HCT116 (cell line): ENCODE results near the gene TGM2.

Experiments
- CEBPB ChIP-seq: IDR thresholded peaks from 2 replicates; pipeline ENCODE4 v1.6.1; 2012; ENCODE audit warnings: low read depth
- EGR1 ChIP-seq: IDR thresholded peaks from 2 replicates; pipeline ENCODE4 v1.6.1; 2012; ENCODE audit warnings: low read depth
- ELF1 ChIP-seq: IDR thresholded peaks from 2 replicates; pipeline ENCODE4 v1.6.1; 2012; ENCODE audit warnings: low read depth, borderline replicate concordance
- EZH2 ChIP-seq: fragments of 200-600 bp; sonication (generic); IDR thresholded peaks from 2 replicates; pipeline ENCODE4 v1.6.1; 2017; ENCODE audit warnings: antibody characterized with exemption, mixed run types
- EZH2phosphoT487 ChIP-seq: fragments of 200-600 bp; IDR thresholded peaks from 2 replicates; pipeline ENCODE4 v1.6.1; 2018; ENCODE audit warnings: antibody characterized with exemption, borderline replicate concordance
- FOSL1 ChIP-seq: IDR thresholded peaks from 2 replicates; pipeline ENCODE4 v1.6.1; 2012; ENCODE audit warnings: low read depth
- POLR2A ChIP-seq: IDR thresholded peaks from 2 replicates; pipeline ENCODE4 v1.7.0; 2011; ENCODE audit warnings: borderline replicate concordance; ENCODE audit not compliant: insufficient read depth, insufficient read length; ENCODE audit errors: extremely low read depth
- POLR2AphosphoS5 ChIP-seq: IDR thresholded peaks from 2 replicates; pipeline ENCODE4 v1.6.1; 2011; ENCODE audit warnings: mild to moderate bottlenecking, low read depth, low read length, moderate library complexity
- RAD21 ChIP-seq: IDR thresholded peaks from 2 replicates; pipeline ENCODE4 v1.6.1; 2012; ENCODE audit warnings: low read depth, mild to moderate bottlenecking
- TF ChIP-seq, protein P1 (sequence below), 3 experiments: fragments of 200-600 bp in 1 of 3; sonication (generic) in 1 of 3; IDR thresholded peaks in 2 of 3; conservative IDR thresholded peaks in 1 of 3; 2 replicates each; pipeline ENCODE4 v1.5.1; 2012 to 2017; ENCODE audit warnings: low read depth in 2 of 3, low read length in 2 of 3, antibody characterized with exemption in 1 of 3, borderline replicate concordance in 1 of 3, control low read depth in 1 of 3, mild to moderate bottlenecking in 1 of 3, mixed read lengths in 1 of 3, mixed run types in 1 of 3, moderate library complexity in 1 of 3; ENCODE audit not compliant: insufficient read depth in 1 of 3
- TF ChIP-seq, protein P2 (sequence below): IDR thresholded peaks from 2 replicates; pipeline ENCODE4 v1.6.1; 2012; ENCODE audit warnings: low read depth
- TF ChIP-seq, protein P3 (sequence below): IDR thresholded peaks from 2 replicates; pipeline ENCODE4 v1.6.1; 2012
- TF ChIP-seq, protein P4 (sequence below): IDR thresholded peaks from 2 replicates; pipeline ENCODE4 v1.6.1; 2011; ENCODE audit warnings: mild to moderate bottlenecking, low read length, moderate library complexity; ENCODE audit not compliant: insufficient replicate concordance; ENCODE audit errors: extremely low read depth

DNA sequence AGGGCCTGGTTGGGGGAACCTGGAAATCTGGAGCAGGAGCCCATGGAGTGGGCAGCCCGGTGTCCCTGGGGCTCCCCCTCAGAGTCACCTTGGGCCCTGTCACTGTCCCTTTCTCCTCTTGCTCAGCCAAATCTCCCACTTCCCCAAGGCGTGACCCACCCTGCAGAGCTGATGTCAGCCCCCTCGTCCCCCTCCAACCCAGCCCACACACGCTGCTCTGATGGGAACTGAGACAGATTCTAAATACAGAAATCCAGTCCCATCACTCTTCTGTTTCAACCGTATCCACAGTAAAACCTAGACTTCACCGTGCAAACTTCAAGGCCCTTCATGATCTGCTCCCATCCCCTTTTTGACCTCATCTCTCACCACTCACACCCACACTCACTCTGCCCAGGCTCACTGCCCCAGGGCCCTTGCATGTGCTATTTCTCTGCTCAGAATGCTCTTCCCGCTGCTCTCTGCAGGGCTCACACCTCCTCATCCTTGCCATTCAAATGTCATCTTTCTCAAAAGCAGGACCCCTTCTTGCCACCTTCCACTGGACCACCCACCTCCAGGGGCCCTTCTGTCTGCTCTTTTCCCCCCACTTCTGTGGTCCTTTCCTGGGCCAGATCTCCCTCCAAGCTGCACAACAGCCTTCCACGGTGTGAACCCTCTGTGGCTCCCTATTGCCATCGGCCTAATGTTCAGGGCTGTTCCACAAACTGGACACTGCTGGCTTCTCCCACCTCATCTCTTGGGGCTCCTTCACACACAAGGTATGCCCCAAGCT is 16.6 kb downstream of the TGM2 start:
- TF ChIP-seq, protein P1, sequence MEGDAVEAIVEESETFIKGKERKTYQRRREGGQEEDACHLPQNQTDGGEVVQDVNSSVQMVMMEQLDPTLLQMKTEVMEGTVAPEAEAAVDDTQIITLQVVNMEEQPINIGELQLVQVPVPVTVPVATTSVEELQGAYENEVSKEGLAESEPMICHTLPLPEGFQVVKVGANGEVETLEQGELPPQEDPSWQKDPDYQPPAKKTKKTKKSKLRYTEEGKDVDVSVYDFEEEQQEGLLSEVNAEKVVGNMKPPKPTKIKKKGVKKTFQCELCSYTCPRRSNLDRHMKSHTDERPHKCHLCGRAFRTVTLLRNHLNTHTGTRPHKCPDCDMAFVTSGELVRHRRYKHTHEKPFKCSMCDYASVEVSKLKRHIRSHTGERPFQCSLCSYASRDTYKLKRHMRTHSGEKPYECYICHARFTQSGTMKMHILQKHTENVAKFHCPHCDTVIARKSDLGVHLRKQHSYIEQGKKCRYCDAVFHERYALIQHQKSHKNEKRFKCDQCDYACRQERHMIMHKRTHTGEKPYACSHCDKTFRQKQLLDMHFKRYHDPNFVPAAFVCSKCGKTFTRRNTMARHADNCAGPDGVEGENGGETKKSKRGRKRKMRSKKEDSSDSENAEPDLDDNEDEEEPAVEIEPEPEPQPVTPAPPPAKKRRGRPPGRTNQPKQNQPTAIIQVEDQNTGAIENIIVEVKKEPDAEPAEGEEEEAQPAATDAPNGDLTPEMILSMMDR (IDR thresholded peaks at IDR 0.05 in 2 of 3, conservative IDR thresholded peaks at IDR 0.05 in 1 of 3; ENCODE audit: borderline replicate concordance in 1 of 3, insufficient read depth in 1 of 3, low read depth in 2 of 3, low read length in 2 of 3): no peak
- TF ChIP-seq, protein P2, sequence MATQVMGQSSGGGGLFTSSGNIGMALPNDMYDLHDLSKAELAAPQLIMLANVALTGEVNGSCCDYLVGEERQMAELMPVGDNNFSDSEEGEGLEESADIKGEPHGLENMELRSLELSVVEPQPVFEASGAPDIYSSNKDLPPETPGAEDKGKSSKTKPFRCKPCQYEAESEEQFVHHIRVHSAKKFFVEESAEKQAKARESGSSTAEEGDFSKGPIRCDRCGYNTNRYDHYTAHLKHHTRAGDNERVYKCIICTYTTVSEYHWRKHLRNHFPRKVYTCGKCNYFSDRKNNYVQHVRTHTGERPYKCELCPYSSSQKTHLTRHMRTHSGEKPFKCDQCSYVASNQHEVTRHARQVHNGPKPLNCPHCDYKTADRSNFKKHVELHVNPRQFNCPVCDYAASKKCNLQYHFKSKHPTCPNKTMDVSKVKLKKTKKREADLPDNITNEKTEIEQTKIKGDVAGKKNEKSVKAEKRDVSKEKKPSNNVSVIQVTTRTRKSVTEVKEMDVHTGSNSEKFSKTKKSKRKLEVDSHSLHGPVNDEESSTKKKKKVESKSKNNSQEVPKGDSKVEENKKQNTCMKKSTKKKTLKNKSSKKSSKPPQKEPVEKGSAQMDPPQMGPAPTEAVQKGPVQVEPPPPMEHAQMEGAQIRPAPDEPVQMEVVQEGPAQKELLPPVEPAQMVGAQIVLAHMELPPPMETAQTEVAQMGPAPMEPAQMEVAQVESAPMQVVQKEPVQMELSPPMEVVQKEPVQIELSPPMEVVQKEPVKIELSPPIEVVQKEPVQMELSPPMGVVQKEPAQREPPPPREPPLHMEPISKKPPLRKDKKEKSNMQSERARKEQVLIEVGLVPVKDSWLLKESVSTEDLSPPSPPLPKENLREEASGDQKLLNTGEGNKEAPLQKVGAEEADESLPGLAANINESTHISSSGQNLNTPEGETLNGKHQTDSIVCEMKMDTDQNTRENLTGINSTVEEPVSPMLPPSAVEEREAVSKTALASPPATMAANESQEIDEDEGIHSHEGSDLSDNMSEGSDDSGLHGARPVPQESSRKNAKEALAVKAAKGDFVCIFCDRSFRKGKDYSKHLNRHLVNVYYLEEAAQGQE: no peak
- TF ChIP-seq, protein P3, sequence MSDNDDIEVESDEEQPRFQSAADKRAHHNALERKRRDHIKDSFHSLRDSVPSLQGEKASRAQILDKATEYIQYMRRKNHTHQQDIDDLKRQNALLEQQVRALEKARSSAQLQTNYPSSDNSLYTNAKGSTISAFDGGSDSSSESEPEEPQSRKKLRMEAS: no peak
- no peak for TF ChIP-seq CEBPB
- no peak for TF ChIP-seq EGR1
- no peak for TF ChIP-seq POLR2AphosphoS5
- TF ChIP-seq, protein P4, sequence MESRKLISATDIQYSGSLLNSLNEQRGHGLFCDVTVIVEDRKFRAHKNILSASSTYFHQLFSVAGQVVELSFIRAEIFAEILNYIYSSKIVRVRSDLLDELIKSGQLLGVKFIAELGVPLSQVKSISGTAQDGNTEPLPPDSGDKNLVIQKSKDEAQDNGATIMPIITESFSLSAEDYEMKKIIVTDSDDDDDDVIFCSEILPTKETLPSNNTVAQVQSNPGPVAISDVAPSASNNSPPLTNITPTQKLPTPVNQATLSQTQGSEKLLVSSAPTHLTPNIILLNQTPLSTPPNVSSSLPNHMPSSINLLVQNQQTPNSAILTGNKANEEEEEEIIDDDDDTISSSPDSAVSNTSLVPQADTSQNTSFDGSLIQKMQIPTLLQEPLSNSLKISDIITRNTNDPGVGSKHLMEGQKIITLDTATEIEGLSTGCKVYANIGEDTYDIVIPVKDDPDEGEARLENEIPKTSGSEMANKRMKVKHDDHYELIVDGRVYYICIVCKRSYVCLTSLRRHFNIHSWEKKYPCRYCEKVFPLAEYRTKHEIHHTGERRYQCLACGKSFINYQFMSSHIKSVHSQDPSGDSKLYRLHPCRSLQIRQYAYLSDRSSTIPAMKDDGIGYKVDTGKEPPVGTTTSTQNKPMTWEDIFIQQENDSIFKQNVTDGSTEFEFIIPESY: no peak
- TF ChIP-seq POLR2A: no peak
- no peak for TF ChIP-seq ELF1
- no peak for TF ChIP-seq EZH2phosphoT487
- TF ChIP-seq RAD21: no peak
- no peak for TF ChIP-seq EZH2
- no peak for TF ChIP-seq FOSL1
